GM20431 (cell line): Measurements from ENCODE around the gene APC2.
"Not testable (repeated sequence)": the region's sequence is repeated elsewhere in the genome, so short reads cannot be mapped to it uniquely, and the experiment has no call there.

Source experiments
- in situ Hi-C: fragments of 300-500 bp; cut with MseI, MboI; formaldehyde crosslinking; loops from one replicate; pipeline ENCODE4 v1.15.0; 2020; ENCODE audit warnings: low sequenced_read_pairs; ENCODE audit not compliant: unreplicated experiment

APC2 gene

GRCh38 chr19:1474765-1475351 lies 24.9 kb downstream of the APC2 start:
- in situ Hi-C loops = no loop called here

DNA sequence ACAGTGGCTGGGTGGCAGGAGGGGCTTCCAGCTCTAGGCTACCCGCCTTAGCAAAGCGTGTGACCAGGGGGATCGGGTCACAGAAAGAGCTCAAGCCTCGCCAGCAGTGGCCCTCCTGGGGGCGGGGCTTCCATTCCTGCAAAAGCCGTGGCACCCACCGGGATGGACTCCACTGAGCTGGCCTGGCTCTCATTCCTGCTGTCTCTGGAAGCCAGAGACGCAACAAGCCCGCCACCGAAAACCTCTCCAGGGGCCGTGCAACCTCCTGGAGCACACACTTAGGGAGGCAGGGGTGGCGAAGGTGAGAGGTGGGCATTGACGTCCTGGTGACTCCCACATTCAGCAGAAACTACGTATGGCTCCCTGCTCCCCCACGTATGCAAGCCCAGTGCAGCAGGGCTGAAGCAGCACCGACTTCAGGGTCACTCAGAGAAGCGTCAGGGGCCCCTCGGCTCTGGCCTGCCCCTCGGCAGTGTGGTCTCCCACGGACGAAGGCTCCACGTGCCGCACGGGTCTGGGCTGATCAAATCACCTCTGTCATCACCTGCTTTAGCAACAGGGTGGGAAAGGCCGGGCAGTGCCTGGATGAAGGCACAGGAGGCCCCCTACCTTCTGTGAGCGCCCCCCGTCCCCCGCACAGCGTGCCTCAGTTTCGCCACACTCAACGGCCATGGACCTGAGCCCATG lies 26.0 kb downstream of the APC2 start:
- in situ Hi-C loops = no loop called here

DNA sequence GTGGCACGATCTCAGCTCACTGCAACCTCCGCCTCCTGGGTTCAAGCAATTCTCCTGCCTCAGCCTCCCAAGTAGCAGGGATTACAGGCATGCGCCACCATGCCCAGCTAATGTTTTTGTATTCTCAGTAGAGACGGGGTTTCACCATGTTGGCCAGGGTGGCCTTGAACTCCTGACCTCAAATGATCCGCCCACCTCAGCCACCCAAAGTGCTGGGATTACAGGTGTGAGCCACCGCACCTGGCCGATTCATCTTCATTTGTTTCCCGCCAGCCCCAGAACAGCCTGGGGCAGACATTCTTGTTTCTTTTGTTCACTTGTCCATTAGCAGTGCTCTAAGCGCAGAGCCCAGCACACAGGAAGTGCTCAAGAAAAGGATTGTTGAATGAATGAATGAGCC lies 27.1 kb downstream of the APC2 start:
- in situ Hi-C loops = not testable (repeated sequence)

DNA sequence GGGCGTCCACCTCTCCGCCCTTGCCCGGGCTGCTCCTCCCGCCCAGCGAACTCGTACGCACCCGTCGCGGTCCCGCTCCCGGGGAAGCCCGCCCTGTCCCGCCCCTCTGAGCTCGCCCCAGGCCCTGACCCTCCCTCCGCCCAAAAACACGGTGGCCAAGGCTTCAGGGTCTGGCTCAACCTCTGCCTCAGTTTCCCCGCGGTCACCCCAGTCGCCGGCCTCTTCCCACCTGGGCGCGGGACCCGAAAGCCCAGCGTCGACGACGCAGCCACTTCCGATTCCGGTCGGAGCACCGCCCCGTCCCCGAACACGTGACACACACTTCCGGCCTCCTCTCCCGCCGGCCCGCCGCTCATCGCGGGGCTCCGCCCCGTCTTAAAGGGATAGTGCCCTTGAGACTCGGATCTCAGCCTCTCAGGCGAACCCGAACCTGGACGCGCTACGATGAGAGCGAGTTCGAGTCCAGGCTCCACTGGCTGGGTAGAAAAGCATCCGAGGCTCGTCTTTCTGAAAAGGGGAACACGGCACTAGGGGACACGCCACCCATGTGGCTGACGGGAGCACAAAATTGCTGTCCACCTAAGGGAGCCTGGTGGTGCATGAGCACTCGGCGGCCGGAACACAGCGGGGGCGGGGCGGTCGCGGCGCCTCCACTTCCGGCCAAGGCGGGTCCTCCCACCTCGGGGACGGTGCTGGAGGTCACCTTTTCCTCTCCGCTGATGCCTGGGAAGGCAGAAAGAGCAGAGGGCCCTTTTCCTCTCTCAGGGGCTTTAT lies 29.2 kb downstream of the APC2 start, which contains the start of gene C19orf25:
Gene C19orf25, minus strand, starts transcription at position 282 of the 774 bp plus-strand sequence. CDS start 312 bp downstream, outside the sequence.
- in situ Hi-C loops = no loop called here

- in situ Hi-C loops = no loop called here
Observed at GRCh38 chr19:1481224-1481892, 31.4 kb downstream of the APC2 start.

GRCh38 chr19:1481893-1482360 lies 32.0 kb downstream of the APC2 start:
- in situ Hi-C loops = no loop called here

GRCh38 chr19:1482361-1483130 lies 32.6 kb downstream of the APC2 start:
- in situ Hi-C loops = no loop called here

- in situ Hi-C loops = no loop called here
Observed at GRCh38 chr19:1483131-1483978, 33.4 kb downstream of the APC2 start.

DNA sequence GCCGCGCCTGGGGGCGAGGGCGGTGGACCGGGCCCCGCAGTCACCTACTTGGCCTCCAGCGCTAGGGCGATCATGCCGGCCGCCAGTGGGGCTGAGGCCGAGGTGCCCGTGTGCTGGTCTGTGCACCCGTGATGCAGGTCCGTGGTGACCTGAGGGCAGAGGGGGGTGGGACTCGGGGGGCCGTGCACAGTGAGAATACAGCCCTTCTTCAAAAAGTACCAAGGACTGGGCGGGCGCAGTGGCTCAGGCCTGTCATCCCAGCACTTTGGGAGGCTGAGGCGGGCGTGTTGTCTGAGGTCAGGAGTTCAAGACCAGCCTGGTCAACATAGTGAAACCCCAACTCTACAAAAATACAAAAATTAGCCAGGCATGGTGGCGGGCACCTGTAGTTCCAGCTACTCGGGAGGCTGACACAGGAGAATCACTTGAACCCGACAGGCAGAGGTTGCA lies 34.1 kb downstream of the APC2 start:
- in situ Hi-C loops = no loop called here

DNA sequence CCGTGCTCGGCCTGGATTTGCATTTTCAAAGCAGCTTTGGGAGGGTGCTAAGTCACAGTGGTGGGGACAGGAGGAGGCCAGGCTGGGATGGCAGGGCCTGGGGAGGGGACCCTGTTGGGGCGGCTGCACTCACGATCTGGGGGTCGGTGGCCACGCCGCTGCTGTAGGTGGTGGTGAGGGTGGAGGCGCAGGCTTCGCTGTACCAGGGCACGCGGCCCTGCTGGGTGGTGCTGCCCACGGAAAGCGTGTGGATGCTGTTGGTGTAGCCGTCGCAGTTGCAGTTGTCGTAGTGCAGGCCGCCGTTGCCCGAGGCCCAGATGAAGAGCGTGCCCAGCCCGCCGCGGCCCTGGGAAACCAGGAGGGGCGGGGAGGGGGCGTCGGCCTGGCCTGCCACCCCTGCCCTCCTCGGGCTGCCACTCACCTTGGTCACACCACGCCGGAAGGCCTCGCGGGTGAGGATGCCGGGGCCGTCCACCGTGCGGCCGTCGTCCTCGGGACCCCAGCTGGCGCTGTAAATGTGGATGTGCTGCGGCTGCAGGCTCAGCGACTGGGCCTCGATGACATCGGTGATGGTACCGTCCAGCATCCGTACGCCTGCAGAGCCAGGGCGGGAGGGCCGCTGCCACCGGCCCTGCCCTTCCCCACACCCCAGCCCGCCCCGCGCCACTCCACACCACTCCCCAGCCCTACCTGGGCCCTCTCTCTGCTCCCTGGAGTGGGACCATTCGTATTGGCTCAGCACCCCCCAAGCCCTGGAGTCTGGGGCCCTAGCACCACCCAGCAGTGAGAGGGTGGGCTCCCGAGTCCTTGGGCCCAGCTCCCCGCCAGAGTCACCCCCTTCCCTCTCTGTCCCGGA lies 37.0 kb downstream of the APC2 start:
- in situ Hi-C loops = no loop called here

- in situ Hi-C loops = no loop called here
Observed at GRCh38 chr19:1487576-1488281, 37.8 kb downstream of the APC2 start.

GRCh38 chr19:1488282-1488601 lies 38.3 kb downstream of the APC2 start:
- in situ Hi-C loops = no loop called here

DNA sequence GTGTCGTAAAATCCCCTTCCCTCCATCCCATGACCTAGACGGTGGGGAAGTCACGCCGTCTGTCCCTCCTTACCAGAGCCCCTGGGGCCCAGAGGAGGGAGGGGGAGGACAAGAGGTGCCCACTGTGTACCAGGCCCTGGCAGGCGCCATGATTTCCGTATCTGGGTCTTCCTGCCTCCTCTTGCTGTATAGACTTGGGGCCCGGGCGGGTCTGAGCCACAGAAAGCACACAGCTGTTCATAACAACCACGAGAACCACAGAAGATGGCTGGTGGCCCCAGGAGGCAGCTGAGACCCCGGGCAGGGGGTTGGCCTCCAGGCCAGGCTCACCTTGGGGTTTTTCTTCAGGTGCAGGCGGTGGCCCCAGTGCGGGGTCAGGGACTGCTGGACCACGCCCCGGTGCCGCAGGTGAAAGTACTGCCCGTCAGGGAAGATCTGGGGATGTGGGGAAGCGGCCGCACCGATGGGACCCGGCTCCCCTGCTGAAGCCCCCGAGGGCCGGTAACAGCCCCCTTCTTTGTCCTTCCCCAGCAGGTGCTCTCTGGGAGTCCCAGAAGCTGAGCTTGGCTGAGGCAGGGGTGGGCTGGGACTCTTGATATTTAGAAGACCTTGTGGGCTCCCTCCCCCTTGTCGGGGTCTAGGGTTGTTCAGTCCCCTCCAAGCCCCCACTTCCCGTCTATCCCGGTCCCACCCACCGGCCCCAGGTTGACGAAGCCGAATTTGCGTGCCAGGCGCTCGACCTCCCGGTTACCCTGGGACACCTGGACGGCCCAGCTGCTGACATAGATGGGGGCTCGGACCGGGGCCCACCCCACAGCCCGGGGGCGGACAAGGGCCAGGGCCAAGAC lies 39.8 kb downstream of the APC2 start:
- in situ Hi-C loops = no loop called here

DNA sequence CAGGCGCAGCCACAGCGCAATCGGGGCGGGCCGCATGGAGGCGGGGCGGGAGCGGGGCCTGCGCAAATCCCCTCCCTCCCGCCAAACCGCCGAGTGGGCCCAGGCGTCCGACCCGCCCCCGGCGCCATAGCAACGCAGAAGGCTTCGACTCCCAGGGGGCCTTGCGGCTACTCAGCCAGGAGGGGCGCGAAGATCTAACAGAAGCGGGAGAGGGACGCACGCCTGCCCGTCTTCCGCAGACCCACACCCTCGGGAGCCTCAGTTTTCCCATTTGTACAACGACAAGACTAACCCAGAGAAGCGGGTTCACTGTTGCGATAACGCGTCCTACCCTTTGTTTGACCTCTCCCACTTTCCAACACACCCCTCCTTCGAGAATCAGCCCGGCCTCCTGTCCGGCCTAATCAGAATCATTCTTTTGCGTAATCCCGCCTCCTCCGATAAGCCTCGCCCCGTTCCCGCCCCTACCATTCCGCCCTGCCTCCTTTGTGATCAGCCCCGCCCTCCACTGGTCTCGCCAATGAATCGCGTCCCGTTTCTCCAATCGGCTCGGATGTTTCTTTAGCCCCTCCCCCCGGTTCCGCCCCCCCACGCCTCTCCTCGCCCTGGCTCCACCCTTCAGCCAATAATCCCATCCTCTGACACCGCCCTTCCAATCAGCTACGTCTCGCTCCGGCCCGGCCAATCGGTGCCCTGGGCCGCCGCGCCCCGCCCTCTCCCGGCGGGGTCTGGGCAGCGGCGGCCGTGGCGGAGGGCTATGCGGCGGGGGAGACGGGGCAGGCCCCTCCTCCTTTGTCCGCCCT lies 40.6 kb downstream of the APC2 start, which contains the start of gene PCSK4:
Gene PCSK4, minus strand, starts transcription at position 40 of the 803 bp plus-strand sequence. Its CDS starts 4 bp downstream, at position 36.
- in situ Hi-C loops = no loop called here

- in situ Hi-C loops = no loop called here
Observed at GRCh38 chr19:1491114-1491848, 41.4 kb downstream of the APC2 start, which contains the start of gene REEP6. TSS of gene REEP6 (plus strand) at chr19:1491181. CDS start at chr19:1491270, 89 bp downstream.
